SK-N-SH treated with all-trans-retinoic acid at 6 μM for 48 hours (cell line): ENCODE data around the gene EFNA3.

Experiments used
- BACH2 ChIP-seq: fragments of 250-450 bp; sonication (Bioruptor Pico); IDR thresholded peaks from 2 replicates; pipeline ENCODE4 v1.9.0; 2021; ENCODE audit warnings: mild to moderate bottlenecking, borderline replicate concordance
- CSDC2 ChIP-seq: fragments of 250-450 bp; sonication (Bioruptor Pico); IDR thresholded peaks from 2 replicates; pipeline ENCODE4 v1.5.0; 2020; ENCODE audit warnings: mild to moderate bottlenecking, moderate library complexity
- PATZ1 ChIP-seq: fragments of 250-450 bp; sonication (Bioruptor Pico); IDR thresholded peaks from 2 replicates; pipeline ENCODE4 v1.8.0; 2020; ENCODE audit warnings: mild to moderate bottlenecking, moderate library complexity, borderline replicate concordance
- RARB ChIP-seq: fragments of 250-450 bp; sonication (Bioruptor Pico); IDR thresholded peaks from 2 replicates; pipeline ENCODE4 v1.8.0; 2021; ENCODE audit warnings: mild to moderate bottlenecking, moderate library complexity
- ZC3H10 ChIP-seq: fragments of 250-450 bp; sonication (Bioruptor Pico); IDR thresholded peaks from 2 replicates; pipeline ENCODE4 v1.5.1; 2021; ENCODE audit warnings: mild to moderate bottlenecking, moderate library complexity
- ZFP3 ChIP-seq: fragments of 250-450 bp; sonication (Bioruptor Pico); IDR thresholded peaks from 2 replicates; pipeline ENCODE4 v1.5.0; 2020; ENCODE audit warnings: mild to moderate bottlenecking, moderate library complexity
- ZFP30 ChIP-seq: fragments of 450-650 bp; formaldehyde crosslinking; IDR thresholded peaks from 2 replicates; pipeline ENCODE4 v1.5.0; 2022; ENCODE audit warnings: mild to moderate bottlenecking, moderate library complexity
- ZNF565 ChIP-seq: fragments of 450-650 bp; formaldehyde crosslinking; conservative IDR thresholded peaks from 2 replicates; pipeline ENCODE4 v1.5.0; 2020; ENCODE audit warnings: low read depth, mild to moderate bottlenecking, moderate library complexity

GRCh38 chr1:155032886-155033285, 45.8 kb upstream of the EFNA3 start:
- no peak for TF ChIP-seq ZFP3 (CRISPR knock-in tag)
- TF ChIP-seq BACH2 (CRISPR knock-in tag) = no peak
- TF ChIP-seq RARB = no peak
- TF ChIP-seq ZFP30 (CRISPR knock-in tag) = no peak
- TF ChIP-seq ZNF565 = no peak
- TF ChIP-seq CSDC2 (CRISPR knock-in tag) = no peak
- no peak for TF ChIP-seq ZC3H10
- TF ChIP-seq PATZ1 = no peak
